Small intestine (tissue), 7 donors: ENCODE results near the gene DMBT1. TPM values are rescaled to one million over a fixed set of nuclear protein-coding genes. Genes with fewer than 3 reads are reported as not detected.
"Not testable (repeated sequence)": the region's sequence is repeated elsewhere in the genome, so short reads cannot be mapped to it uniquely, and the experiment has no call there.

Experiments
- DNase-seq, 2 donors: peaks; one replicate each; pipeline versions ENCODE4 v3.0.0 to v3.0.0-alpha.2; 2013
- FAIRE-seq: peaks from 2 replicates; lab custom pipeline; 2012; peaks lifted over from hg19 to GRCh38; lab: Jason Lieb, UNC
- H3K27ac ChIP-seq, 3 donors: one replicate each; pipeline ENCODE4 v1.5.1; 2013; ENCODE audit warnings: low read length in 2 of 3, mild to moderate bottlenecking in 2 of 3, control low read depth in 1 of 3, inconsistent platforms in 1 of 3, low read depth in 1 of 3, moderate library complexity in 1 of 3
- H3K27me3 ChIP-seq, 3 donors: one replicate each; pipeline ENCODE4 v1.6.1; 2013; ENCODE audit warnings: low read length in 3 of 3, inconsistent platforms in 1 of 3; ENCODE audit not compliant: control insufficient read depth in 3 of 3, insufficient read depth in 3 of 3
- H3K36me3 ChIP-seq, 3 donors: one replicate each; pipeline ENCODE4 v1.6.1; 2013; ENCODE audit warnings: low read length in 3 of 3, inconsistent platforms in 1 of 3, low read depth in 1 of 3, mild to moderate bottlenecking in 1 of 3, moderate library complexity in 1 of 3; ENCODE audit not compliant: control insufficient read depth in 3 of 3, insufficient read depth in 2 of 3
- H3K4me1 ChIP-seq, 3 donors: one replicate each; pipeline ENCODE4 v1.6.1; 2013; ENCODE audit warnings: low read length in 2 of 3, inconsistent platforms in 1 of 3, low read depth in 1 of 3, mild to moderate bottlenecking in 1 of 3, moderate library complexity in 1 of 3; ENCODE audit not compliant: control insufficient read depth in 3 of 3, insufficient read depth in 2 of 3
- H3K4me3 ChIP-seq, 3 donors: one replicate each; pipeline ENCODE4 v1.5.1; 2013; ENCODE audit warnings: low read length in 3 of 3, control low read depth in 1 of 3, inconsistent platforms in 1 of 3, low read depth in 1 of 3, mild to moderate bottlenecking in 1 of 3, moderate library complexity in 1 of 3
- H3K9me3 ChIP-seq, 2 donors: one replicate each; pipeline ENCODE4 v1.6.1; 2013; ENCODE audit warnings: low read depth in 1 of 2, low read length in 1 of 2; ENCODE audit not compliant: control insufficient read depth in 2 of 2, insufficient read depth in 1 of 2
- WGBS, 3 donors: extraction: QIAGEN DNeasy Blood & Tissue Kit; methylation state at CpG; one replicate each; pipeline ENCODE4 v1.1.7; 2013; 5-methylcytosine and 5-hydroxymethylcytosine counted together
- polyA plus RNA-seq, 4 donors: library from polyadenylated mRNA; stranded (reverse) in 3 of 4; unstranded in 1 of 4; fragments of 200-250 nt in 3 of 4; fragments of 120-200 nt in 1 of 4; gene quantifications; one replicate each; pipeline versions ENCODE4 v1.2.1 to v1.2.3, GENCODE V29; 2013
- donor health status: healthy with polysubstance abuse.
- donor health status: control.
- donor health status: control.
- donor health status: Bipolar disorder and iron deficiency.
- donor health status: healthy.

The DMBT1 gene
- polyA plus RNA-seq, 4 donors = 10.5 to 2,003 (median 65.4) TPM

- Histone ChIP-seq H3K4me3 (no peak overlapping the region), H3K4me1 (peaks cover 0 to 24% (median 0%) of the 10 kb centered on the region in 3 donors), H3K9me3 (no peaks in the 10 kb centered on the region), H3K36me3 (peaks cover 0 to 72% (median 12%) of the 10 kb centered on the region in 3 donors), H3K27ac (no peak overlapping the region), H3K27me3 (no peaks in the 10 kb centered on the region)
- FAIRE-seq (no peak), DNase-seq (no peak)
- 50 to 63% (median 63%) methylated on average over 3 of the region's 3 CpGs for WGBS, 3 donors
Observed at GRCh38 chr10:122590153-122590552, 29.6 kb downstream of the DMBT1 start.

- no peak for FAIRE-seq
- Histone ChIP-seq H3K9me3 (no peaks in the 10 kb centered on the region), H3K36me3 (peaks cover 0 to 58% (median 10%) of the 10 kb centered on the region in 3 donors), H3K4me1 (peaks cover 0 to 23% (median 0%) of the 10 kb centered on the region in 3 donors), H3K27me3 (no peaks in the 10 kb centered on the region), H3K4me3 (no peak overlapping the region), H3K27ac (no peak overlapping the region)
- DNase-seq = no peak
- WGBS, 3 donors = 48 to 63% (median 56%) methylated on average over 3 of the region's 3 CpGs
Observed at GRCh38 chr10:122591736-122592135, 31.2 kb downstream of the DMBT1 start.

DNA sequence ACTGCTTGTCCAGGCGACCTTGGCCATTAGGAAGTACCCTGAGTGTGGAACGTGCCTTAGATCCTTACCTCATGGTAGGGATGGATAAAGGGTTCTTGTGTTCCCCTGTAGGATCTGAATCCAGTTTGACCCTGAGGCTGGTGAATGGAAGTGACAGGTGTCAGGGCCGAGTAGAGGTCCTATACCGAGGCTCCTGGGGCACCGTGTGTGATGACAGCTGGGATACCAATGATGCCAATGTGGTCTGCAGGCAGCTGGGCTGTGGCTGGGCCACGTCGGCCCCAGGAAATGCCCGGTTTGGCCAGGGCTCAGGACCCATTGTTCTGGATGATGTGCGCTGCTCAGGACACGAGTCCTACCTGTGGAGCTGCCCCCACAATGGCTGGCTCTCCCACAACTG is 31.6 kb downstream of the DMBT1 start:
- 59 to 67% (median 63%) methylated on average over 8 to 10 of the region's 10 CpGs for WGBS, 3 donors
- peaks cover 0 to 56% (median 10%) of the 10 kb centered on the region in 3 donors for H3K36me3 ChIP-seq
- no peak for FAIRE-seq

DNA sequence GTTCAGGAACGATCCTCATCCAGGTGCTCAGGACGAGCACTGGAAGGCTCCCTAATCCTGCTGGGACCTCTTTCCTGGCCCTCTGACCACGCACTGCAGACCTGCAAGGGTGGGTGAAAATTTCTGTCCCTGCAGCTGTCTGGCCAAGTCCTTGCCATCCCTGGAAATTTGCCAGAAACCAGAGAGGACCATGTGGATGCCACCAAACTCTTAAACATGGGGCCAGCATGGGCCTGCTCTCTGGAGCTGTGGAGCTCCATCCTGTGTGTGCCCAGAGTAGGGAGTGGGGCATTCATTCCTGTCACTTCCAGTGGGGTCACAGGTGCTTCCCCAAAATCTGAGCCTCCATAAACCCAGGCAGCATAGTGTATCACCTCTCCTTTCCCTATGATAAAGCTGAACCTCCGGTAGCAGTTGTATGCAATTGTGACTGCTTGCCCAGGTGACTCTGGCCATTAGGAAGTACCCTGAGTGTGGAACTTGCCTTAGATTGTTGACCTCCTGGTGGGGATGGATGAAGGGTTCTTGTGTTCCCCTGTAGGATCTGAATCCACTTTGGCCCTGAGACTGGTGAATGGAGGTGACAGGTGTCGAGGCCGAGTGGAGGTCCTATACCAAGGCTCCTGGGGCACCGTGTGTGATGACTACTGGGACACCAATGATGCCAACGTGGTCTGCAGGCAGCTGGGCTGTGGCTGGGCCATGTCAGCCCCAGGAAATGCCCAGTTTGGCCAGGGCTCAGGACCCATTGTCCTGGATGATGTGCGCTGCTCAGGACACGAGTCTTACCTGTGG is 57.1 kb downstream of the DMBT1 start:
- Histone ChIP-seq H3K9me3 (no peaks in the 10 kb centered on the region), H3K36me3 (peaks cover 0 to 51% (median 2%) of the 10 kb centered on the region in 3 donors), H3K27me3 (no peaks in the 10 kb centered on the region), H3K27ac (no peak overlapping the region), H3K4me3 (no peak overlapping the region), H3K4me1 (no peaks in the 10 kb centered on the region)
- FAIRE-seq (no peak), DNase-seq (no peak)
- WGBS, 3 donors = 56 to 72% (median 71%) methylated on average over 9 to 10 of the region's 10 CpGs

More for the DNA sequence above, 31.6 kb downstream of the DMBT1 start:
- no peaks in the 10 kb centered on the region for H3K9me3 ChIP-seq
- H3K27me3 ChIP-seq = no peaks in the 10 kb centered on the region
- no peak overlapping the region for H3K27ac ChIP-seq
- H3K4me1 ChIP-seq = peaks cover 0 to 19% (median 0%) of the 10 kb centered on the region in 3 donors
- H3K4me3 ChIP-seq = no peak overlapping the region
- DNase-seq = no peak

GRCh38 chr10:122618461-122619165 is 58.1 kb downstream of the DMBT1 start:
- 55 to 71% (median 60%) methylated on average over 5 of the region's 5 CpGs for WGBS, 3 donors
- no peaks in the 10 kb centered on the region for H3K9me3 ChIP-seq
- H3K4me3 ChIP-seq = no peak overlapping the region
- no peak for FAIRE-seq
- H3K27me3 ChIP-seq = no peaks in the 10 kb centered on the region
- DNase-seq = no peak
- no peaks in the 10 kb centered on the region for H3K4me1 ChIP-seq
- H3K36me3 ChIP-seq = peaks cover 0 to 53% (median 2%) of the 10 kb centered on the region in 3 donors
- H3K27ac ChIP-seq = peak overlapping the region in 1 of 3 donors; percentile 19

- H3K27me3 ChIP-seq, FAIRE-seq, H3K4me3 ChIP-seq, H3K4me1 ChIP-seq, DNase-seq, H3K9me3 ChIP-seq, H3K27ac ChIP-seq: not testable (repeated sequence)
- peaks cover 0 to 74% (median 2%) of the 10 kb centered on the region in 3 donors for H3K36me3 ChIP-seq
- 71 to 79% (median 77%) methylated on average over 6 to 8 of the region's 8 CpGs for WGBS, 3 donors
Observed at GRCh38 chr10:122620961-122621360, 60.4 kb downstream of the DMBT1 start.

DNA sequence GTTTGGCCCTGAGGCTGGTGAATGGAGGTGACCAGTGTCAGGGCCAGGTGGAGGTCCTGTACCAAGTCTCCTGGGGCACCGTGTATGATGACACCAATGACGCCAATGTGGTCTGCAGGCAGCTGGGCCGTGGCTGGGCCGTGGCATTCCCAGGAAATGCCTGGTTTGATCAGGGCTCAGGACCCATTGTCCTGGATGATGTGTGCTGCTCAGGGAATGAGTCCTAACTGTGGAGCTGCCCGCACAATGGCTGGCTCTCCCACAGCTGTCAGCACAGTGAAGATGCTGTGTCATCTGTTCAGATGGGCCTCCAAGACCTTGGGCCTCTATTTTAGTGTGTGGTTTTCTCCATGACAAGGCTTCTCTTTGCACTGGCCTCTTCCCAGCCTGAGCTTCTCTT is 64.0 kb downstream of the DMBT1 start:
- WGBS, 3 donors = 60 to 71% (median 66%) methylated on average over 5 of the region's 5 CpGs
- H3K4me1 ChIP-seq = no peaks in the 10 kb centered on the region
- FAIRE-seq = no peak

DNA sequence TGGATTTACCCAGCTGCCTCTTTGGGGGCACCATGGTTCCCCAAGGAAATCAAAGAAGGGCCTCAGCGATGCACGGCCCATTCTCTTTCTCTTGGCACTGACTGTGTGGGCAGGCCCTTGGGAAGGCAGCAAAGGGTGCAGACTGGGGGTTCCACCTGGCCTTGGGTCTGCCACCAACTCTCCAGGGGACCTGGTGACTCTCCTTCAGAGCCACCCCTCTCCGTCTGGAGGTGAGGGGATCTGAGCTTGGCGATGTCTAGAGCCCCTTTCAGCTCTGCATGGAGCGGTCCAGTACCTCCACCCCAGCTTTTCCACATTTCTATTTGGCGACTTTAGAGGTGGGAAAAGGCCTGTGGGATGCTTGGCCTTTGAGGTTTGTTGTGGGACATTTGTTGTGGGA is 70.0 kb downstream of the DMBT1 start:
- WGBS, 3 donors = 72 to 82% (median 74%) methylated on average over 6 of the region's 6 CpGs
- Histone ChIP-seq H3K27ac (no peak overlapping the region), H3K9me3 (no peaks in the 10 kb centered on the region), H3K27me3 (no peaks in the 10 kb centered on the region), H3K4me3 (no peak overlapping the region), H3K4me1 (no peaks in the 10 kb centered on the region), H3K36me3 (peaks cover 0 to 51% (median 6%) of the 10 kb centered on the region in 3 donors)
- DNase-seq (no peak), FAIRE-seq (no peak)

More for the DNA sequence above, 64.0 kb downstream of the DMBT1 start:
- no peaks in the 10 kb centered on the region for H3K9me3 ChIP-seq
- no peaks in the 10 kb centered on the region for H3K27me3 ChIP-seq
- no peak overlapping the region for H3K4me3 ChIP-seq
- DNase-seq = no peak
- peaks cover 0 to 61% (median 0%) of the 10 kb centered on the region in 3 donors for H3K36me3 ChIP-seq
- H3K27ac ChIP-seq = no peak overlapping the region
